ENCODE data around the gene DIO3.
"Not testable (repeated sequence)": the region's sequence is repeated elsewhere in the genome, so short reads cannot be mapped to it uniquely, and the experiment has no call there.

DIO3 gene

GRCh38 chr14:101559624-101560533 is 1.4 kb upstream of the DIO3 start:
- FAIRE-seq: no peak

GRCh38 chr14:101560534-101561113 is 671 bp upstream of the DIO3 start:
- no peak for FAIRE-seq

- no peak for FAIRE-seq
Measured at GRCh38 chr14:101561897-101562490, 699 bp downstream of the DIO3 start.

- no peak for FAIRE-seq
Measured at GRCh38 chr14:101562659-101563351, 1.5 kb downstream of the DIO3 start.

GRCh38 chr14:101563352-101563653 is 2.0 kb downstream of the DIO3 start:
- FAIRE-seq: no peak

GRCh38 chr14:101563654-101564443 is 2.6 kb downstream of the DIO3 start:
- no peak for FAIRE-seq

- FAIRE-seq: no peak
Measured at GRCh38 chr14:101564444-101564776, 3.1 kb downstream of the DIO3 start.

- FAIRE-seq: no peak
Measured at GRCh38 chr14:101564819-101565698, 3.8 kb downstream of the DIO3 start.

GRCh38 chr14:101567252-101567651 is 6.0 kb downstream of the DIO3 start:
- FAIRE-seq: no peak

GRCh38 chr14:101571004-101571403 is 9.7 kb downstream of the DIO3 start:
- no peak for FAIRE-seq

- not testable (repeated sequence) for FAIRE-seq
Measured at GRCh38 chr14:101572526-101572925, 11.2 kb downstream of the DIO3 start.

- FAIRE-seq: no peak
Measured at GRCh38 chr14:101573289-101573688, 12.0 kb downstream of the DIO3 start.

- FAIRE-seq: no peak
Measured at GRCh38 chr14:101575581-101575980, 14.3 kb downstream of the DIO3 start.

GRCh38 chr14:101577221-101577909 is 16.1 kb downstream of the DIO3 start:
- no peak for FAIRE-seq

- no peak for FAIRE-seq
Measured at GRCh38 chr14:101578489-101578888, 17.2 kb downstream of the DIO3 start.

GRCh38 chr14:101579372-101580080 is 18.2 kb downstream of the DIO3 start:
- no peak for FAIRE-seq

GRCh38 chr14:101581806-101582205 is 20.5 kb downstream of the DIO3 start:
- no peak for FAIRE-seq

- no peak for FAIRE-seq
Measured at GRCh38 chr14:101582294-101582693, 21.0 kb downstream of the DIO3 start.

GRCh38 chr14:101583006-101583714 is 21.9 kb downstream of the DIO3 start:
- no peak for FAIRE-seq

- no peak for FAIRE-seq
Measured at GRCh38 chr14:101583715-101584054, 22.4 kb downstream of the DIO3 start.

Data from G401.6 (cell line).